Small intestine (tissue), 7 donors: ENCODE results near the gene VHLL. TPM values are rescaled to one million over a fixed set of nuclear protein-coding genes. Genes with fewer than 3 reads are reported as not detected.
A peak's percentile ranks its signal among the peaks of the same experiment; 100 is the strongest.

Source experiments
- DNase-seq, 2 donors: peaks; one replicate each; pipeline versions ENCODE4 v3.0.0 to v3.0.0-alpha.2; 2013
- FAIRE-seq: peaks from 2 replicates; lab custom pipeline; 2012; peaks lifted over from hg19 to GRCh38; lab: Jason Lieb, UNC
- H3K27ac ChIP-seq, 3 donors: one replicate each; pipeline ENCODE4 v1.5.1; 2013; ENCODE audit warnings: low read length in 2 of 3, mild to moderate bottlenecking in 2 of 3, control low read depth in 1 of 3, inconsistent platforms in 1 of 3, low read depth in 1 of 3, moderate library complexity in 1 of 3
- H3K27me3 ChIP-seq, 3 donors: one replicate each; pipeline ENCODE4 v1.6.1; 2013; ENCODE audit warnings: low read length in 3 of 3, inconsistent platforms in 1 of 3; ENCODE audit not compliant: control insufficient read depth in 3 of 3, insufficient read depth in 3 of 3
- H3K36me3 ChIP-seq, 3 donors: one replicate each; pipeline ENCODE4 v1.6.1; 2013; ENCODE audit warnings: low read length in 3 of 3, inconsistent platforms in 1 of 3, low read depth in 1 of 3, mild to moderate bottlenecking in 1 of 3, moderate library complexity in 1 of 3; ENCODE audit not compliant: control insufficient read depth in 3 of 3, insufficient read depth in 2 of 3
- H3K4me1 ChIP-seq, 3 donors: one replicate each; pipeline ENCODE4 v1.6.1; 2013; ENCODE audit warnings: low read length in 2 of 3, inconsistent platforms in 1 of 3, low read depth in 1 of 3, mild to moderate bottlenecking in 1 of 3, moderate library complexity in 1 of 3; ENCODE audit not compliant: control insufficient read depth in 3 of 3, insufficient read depth in 2 of 3
- H3K4me3 ChIP-seq, 3 donors: one replicate each; pipeline ENCODE4 v1.5.1; 2013; ENCODE audit warnings: low read length in 3 of 3, control low read depth in 1 of 3, inconsistent platforms in 1 of 3, low read depth in 1 of 3, mild to moderate bottlenecking in 1 of 3, moderate library complexity in 1 of 3
- H3K9me3 ChIP-seq, 2 donors: one replicate each; pipeline ENCODE4 v1.6.1; 2013; ENCODE audit warnings: low read depth in 1 of 2, low read length in 1 of 2; ENCODE audit not compliant: control insufficient read depth in 2 of 2, insufficient read depth in 1 of 2
- WGBS, 3 donors: extraction: QIAGEN DNeasy Blood & Tissue Kit; methylation state at CpG; one replicate each; pipeline ENCODE4 v1.1.7; 2013; 5-methylcytosine and 5-hydroxymethylcytosine counted together
- polyA plus RNA-seq, 4 donors: library from polyadenylated mRNA; stranded (reverse) in 3 of 4; unstranded in 1 of 4; fragments of 200-250 nt in 3 of 4; fragments of 120-200 nt in 1 of 4; gene quantifications; one replicate each; pipeline versions ENCODE4 v1.2.1 to v1.2.3, GENCODE V29; 2013
- donor health status: healthy with polysubstance abuse.
- donor health status: control.
- donor health status: control.
- donor health status: Bipolar disorder and iron deficiency.
- donor health status: healthy.

Gene VHLL
- polyA plus RNA-seq, 4 donors: not detected

- H3K36me3 ChIP-seq: peaks cover 14 to 44% (median 19%) of the 10 kb centered on the region in 3 donors
- FAIRE-seq (no peak), DNase-seq (no peak)
- H3K27ac ChIP-seq: no peak overlapping the region
- H3K4me3 ChIP-seq: no peak overlapping the region
- no peaks in the 10 kb centered on the region for H3K27me3 ChIP-seq
- no peaks in the 10 kb centered on the region for H3K9me3 ChIP-seq
- H3K4me1 ChIP-seq: no peaks in the 10 kb centered on the region
- WGBS, 3 donors: 76 to 79% (median 77%) methylated on average over 2 of the region's 2 CpGs
These were observed 6.1 kb upstream of the VHLL start for GRCh38 chr1:156305215-156305614.

GRCh38 chr1:156303241-156303640, 4.1 kb upstream of the VHLL start:
- no peaks in the 10 kb centered on the region for H3K27me3 ChIP-seq
- WGBS, 3 donors: 90 to 97% (median 96%) methylated on average over 2 to 4 of the region's 4 CpGs
- no peak overlapping the region for H3K27ac ChIP-seq
- no peak for DNase-seq
- FAIRE-seq: no peak
- H3K4me1 ChIP-seq: no peaks in the 10 kb centered on the region
- H3K36me3 ChIP-seq: peaks cover 7 to 29% (median 8%) of the 10 kb centered on the region in 3 donors
- H3K9me3 ChIP-seq: no peaks in the 10 kb centered on the region
- no peak overlapping the region for H3K4me3 ChIP-seq

DNA sequence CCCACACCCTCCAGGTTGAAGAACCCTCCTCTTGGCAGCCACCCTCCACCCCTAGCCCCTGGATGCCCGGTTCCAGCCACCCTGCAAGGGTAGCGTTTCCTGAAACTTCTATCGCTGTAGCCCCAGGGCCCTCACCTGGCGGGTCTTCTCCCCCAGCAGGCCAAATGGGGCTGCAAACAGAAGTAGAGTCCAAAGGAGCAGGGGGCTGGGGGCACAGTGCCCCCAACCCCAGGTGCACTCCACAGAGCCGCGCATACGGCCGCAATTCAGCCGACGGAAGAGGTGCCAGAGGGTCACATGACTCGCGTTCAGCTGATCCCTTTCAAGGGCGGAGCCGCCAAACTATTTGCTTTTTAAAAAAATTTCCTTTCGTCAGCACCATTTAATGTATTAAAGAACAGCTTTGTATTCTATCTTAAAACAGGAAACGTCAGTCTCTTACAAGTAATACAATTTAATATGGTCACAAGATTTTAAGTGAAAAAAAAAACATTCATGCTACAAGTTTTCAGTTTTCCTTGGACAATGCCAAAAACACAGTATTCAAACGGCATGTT, 3.6 kb downstream of the VHLL start, which contains the start of gene GLMP:
TSS of gene GLMP (minus strand) at position 289 of the 557 bp plus-strand sequence. CDS start at position 255, 34 bp downstream.
- peaks cover 0 to 30% (median 0%) of the 10 kb centered on the region in 3 donors for H3K36me3 ChIP-seq
- DNase-seq (peak; percentile 77 to 85), FAIRE-seq (no peak)
- peak within 1 kb of the TSS; percentile 53 to 79 (median 72) for H3K4me3 ChIP-seq
- no peaks in the 10 kb centered on the region for H3K27me3 ChIP-seq
- no peaks in the 10 kb centered on the region for H3K9me3 ChIP-seq
- 0 to 1% (median 0%) methylated on average over 17 of the region's 17 CpGs for WGBS, 3 donors
- H3K4me1 ChIP-seq: peaks cover 0 to 23% (median 0%) of the 10 kb centered on the region in 3 donors
- H3K27ac ChIP-seq: no peak within 1 kb of the TSS

DNA sequence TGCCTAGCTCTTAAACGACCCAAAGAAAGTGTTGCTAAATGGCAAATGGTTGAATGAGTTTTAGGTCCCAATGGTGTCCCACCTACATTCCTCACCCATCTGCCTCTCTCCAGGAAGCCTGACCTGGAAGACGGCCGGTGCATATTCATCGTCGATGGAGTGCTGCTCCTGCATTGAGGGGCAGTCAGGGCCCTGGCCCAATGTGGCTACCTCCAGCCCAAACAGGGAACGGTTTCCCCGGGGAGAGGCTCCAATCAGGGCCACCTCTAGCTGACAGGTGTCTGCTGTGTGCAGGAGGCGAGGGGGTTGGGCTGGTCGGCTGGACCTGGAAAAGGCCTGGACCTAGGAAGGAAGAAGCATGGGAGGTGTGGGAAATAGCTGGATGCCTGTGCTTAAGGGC, 5.2 kb downstream of the VHLL start:
- Histone ChIP-seq H3K4me1 (peaks cover 0 to 23% (median 0%) of the 10 kb centered on the region in 3 donors), H3K9me3 (no peaks in the 10 kb centered on the region), H3K27ac (no peak overlapping the region), H3K4me3 (no peak overlapping the region), H3K27me3 (no peaks in the 10 kb centered on the region), H3K36me3 (peaks cover 0 to 30% (median 0%) of the 10 kb centered on the region in 3 donors)
- FAIRE-seq: no peak
- 89 to 90% (median 90%) methylated on average over 9 of the region's 9 CpGs for WGBS, 3 donors
- DNase-seq: no peak

DNA sequence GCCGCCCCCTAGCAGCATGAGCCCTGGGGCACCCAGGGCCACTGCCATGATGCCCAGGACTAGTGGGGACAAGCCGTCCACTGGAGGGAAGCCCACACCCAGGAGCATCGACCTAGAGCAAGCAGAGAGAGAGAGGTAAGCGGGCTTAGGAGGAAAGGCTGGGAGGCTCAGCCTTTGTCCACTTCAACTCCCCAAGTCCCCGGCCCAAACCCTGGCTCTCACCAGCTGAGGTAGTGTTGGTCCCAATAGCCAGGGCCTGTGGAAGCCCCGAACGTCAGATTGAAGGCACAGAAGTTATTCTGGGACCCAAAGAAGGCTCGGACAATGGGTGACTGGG, 6.0 kb downstream of the VHLL start:
- H3K27me3 ChIP-seq: no peaks in the 10 kb centered on the region
- H3K36me3 ChIP-seq: peaks cover 0 to 35% (median 0%) of the 10 kb centered on the region in 3 donors
- H3K9me3 ChIP-seq: no peaks in the 10 kb centered on the region
- no peak for DNase-seq
- H3K27ac ChIP-seq: no peak overlapping the region
- FAIRE-seq: no peak
- peaks cover 0 to 23% (median 0%) of the 10 kb centered on the region in 3 donors for H3K4me1 ChIP-seq
- H3K4me3 ChIP-seq: no peak overlapping the region
- whole genome bisulfite sequencing, 3 donors: 87 to 90% (median 89%) methylated on average over 8 of the region's 8 CpGs

- Histone ChIP-seq H3K36me3 (peaks cover 0 to 35% (median 0%) of the 10 kb centered on the region in 3 donors), H3K4me3 (peak overlapping the region in 2 of 3 donors; percentile 26 to 49), H3K4me1 (peaks cover 0 to 23% (median 0%) of the 10 kb centered on the region in 3 donors), H3K9me3 (no peaks in the 10 kb centered on the region), H3K27me3 (no peaks in the 10 kb centered on the region), H3K27ac (peak overlapping the region; percentile 33 to 78 (median 75))
- 12 to 26% (median 20%) methylated on average over 37 of the region's 37 CpGs for WGBS, 3 donors
- DNase-seq (peak; percentile 94 to 96), FAIRE-seq (no peak)
These were observed 7.7 kb downstream of the VHLL start for GRCh38 chr1:156291226-156292061.

- Histone ChIP-seq H3K27ac (no peak overlapping the region), H3K36me3 (peaks cover 0 to 50% (median 0%) of the 10 kb centered on the region in 3 donors), H3K4me3 (no peak overlapping the region), H3K9me3 (no peaks in the 10 kb centered on the region), H3K4me1 (peaks cover 0 to 21% (median 0%) of the 10 kb centered on the region in 3 donors), H3K27me3 (no peaks in the 10 kb centered on the region)
- FAIRE-seq (no peak), DNase-seq (no peak)
These were observed 9.2 kb downstream of the VHLL start for GRCh38 chr1:156289857-156290256.

- Histone ChIP-seq H3K4me1 (peaks cover 2 to 30% (median 3%) of the 10 kb centered on the region in 3 donors), H3K27ac (no peak overlapping the region), H3K27me3 (no peaks in the 10 kb centered on the region), H3K9me3 (no peaks in the 10 kb centered on the region), H3K4me3 (no peak overlapping the region), H3K36me3 (peaks cover 0 to 24% (median 0%) of the 10 kb centered on the region in 3 donors)
- no peak for DNase-seq
- WGBS, 3 donors: 92 to 94% (median 93%) methylated on average over 8 of the region's 8 CpGs
- no peak for FAIRE-seq
These were observed 13.0 kb downstream of the VHLL start for GRCh38 chr1:156286061-156286460.
